ENCODE results near the gene PTCD1. TPM values are rescaled to one million over a fixed set of nuclear protein-coding genes. Genes with fewer than 3 reads are reported as not detected.

The PTCD1 gene
- total and polyA plus RNA-seq, 9 of the 15 experiments (the other 6 are each of a cell fraction or from before 2014, with no cell fraction given): 0.46 to 17.1 (median 6.2) TPM

GRCh38 chr7:99408379-99409191, 30.0 kb downstream of the PTCD1 start, which contains the start of the genes BUD31 and PDAP1:
BUD31 (plus strand) TSS chr7:99408969; CDS start chr7:99411093, 2,124 bp downstream.
PDAP1 (minus strand) TSS chr7:99408597; CDS start chr7:99408548, 49 bp downstream.
- Histone ChIP-seq H3K4me3 (peak within 1 kb of the TSS; percentile 97), H3K9me1 (ENCODE audit: control insufficient read depth, insufficient read depth, low read length) (no peaks in the 10 kb centered on the region), H3K36me3 (ENCODE audit: control insufficient read depth, insufficient read depth, low read length) (peaks cover 75% of the 10 kb centered on the region), H3K9ac (ENCODE audit: insufficient read depth in 1 of 2, low read depth in 2 of 2, low read length in 2 of 2) (peak within 1 kb of the TSS; percentile 97 to 100), H3K79me2 (ENCODE audit: control insufficient read depth, insufficient read depth, low read length) (peaks cover 81% of the 10 kb centered on the region), H3K4me2 (ENCODE audit: insufficient read depth, low read length) (peak within 1 kb of the TSS; percentile 99), H4K20me1 (replicated peaks; ENCODE audit: control insufficient read depth, insufficient read depth, low read length) (peaks cover 34% of the 10 kb centered on the region), H3K4me1 (replicated peaks in 1 of 2; ENCODE audit: control insufficient read depth in 2 of 2, insufficient read depth in 2 of 2, low read length in 2 of 2) (peaks cover 20% of the 10 kb centered on the region in 2 experiments; a peak in 4 of 5 replicates), H3K27ac (ENCODE audit: extremely low read depth, low read depth, low read length) (peak within 1 kb of the TSS; percentile 100), H3K9me3 (replicated peaks; ENCODE audit: control insufficient read depth, insufficient read depth, low read depth, low read length) (no peaks in the 10 kb centered on the region), H3K27me3 (ENCODE audit: control insufficient read depth in 2 of 2, insufficient read depth in 2 of 2, low read length in 2 of 2) (no peaks in the 10 kb centered on the region), H2AFZ (ENCODE audit: low read depth, low read length) (peak within 1 kb of the TSS; percentile 100)
- peak; percentile 91 for ATAC-seq
- CTCF ChIA-PET (ENCODE audit: low intra/inter-chr PET ratio): no interaction called here
- peak; percentile 92 to 98 (median 96) for DNase-seq (ENCODE audit: extremely low read depth in 1 of 4, low spot score in 3 of 4)
- in situ Hi-C loops (cut with MboI) (no loop called here), intact Hi-C loops (cut with micrococcal nuclease) (loop anchor here (2.0 kb wide), 1 partner anchor 34 kb away; the partner anchor contains the start of gene ARPC1B)
- POLR2A ChIA-PET: interaction anchor here (0.6 to 4.4 kb wide), 26 partner anchors 9 to 652 kb away, joined by 3 to 53 read pairs (median 4); partner anchors contain the start of genes ATP5MF, CPSF4, PTCD1 and ZNF655
- BruUV-seq (replicated peaks): no TSS peak
- WGBS (ENCODE audit: insufficient coverage, low coverage, missing lambda C conversion rate): 1% methylated on average over 72 of the region's 72 CpGs
- FAIRE-seq: peak; percentile 99
- TF ChIP-seq CHD1 (IDR thresholded peaks at IDR 0.05; ENCODE audit: low read length): no peak
- TF ChIP-seq BCOR (IDR thresholded peaks at IDR 0.05): no peak; the same call in 1 of the 2 replicates
- peak; percentile 81 for TF ChIP-seq KDM5B (IDR thresholded peaks at IDR 0.05; ENCODE audit: insufficient replicate concordance, low read depth, low read length)
- TF ChIP-seq ZNF644 (tag; IDR thresholded peaks at IDR 0.05; ENCODE audit: low read depth): peak; percentile 75; the same call in 1 of the 2 replicates
- peak; percentile 98 for TF ChIP-seq RBFOX2 (IDR thresholded peaks at IDR 0.05; ENCODE audit: low read depth, low read length)
- peak; percentile 55; the same call in 1 of the 2 replicates for TF ChIP-seq ZBTB26 (CRISPR knock-in tag; IDR thresholded peaks at IDR 0.05)
- TF ChIP-seq HDGF (IDR thresholded peaks at IDR 0.05): no peak
- TF ChIP-seq FIP1L1 (IDR thresholded peaks at IDR 0.05; ENCODE audit: low read depth, low read length, poor library complexity, severe bottlenecking): peak; percentile 92
- no peak; the same call in 1 of the 2 replicates for TF ChIP-seq ZNF24 (IDR thresholded peaks at IDR 0.05)
- no peak for TF ChIP-seq ZNF592 (IDR thresholded peaks at IDR 0.05)
- TF ChIP-seq ZNF165 (CRISPR knock-in tag; IDR thresholded peaks at IDR 0.05; ENCODE audit: borderline replicate concordance): no peak
- TF ChIP-seq ZNF766 (CRISPR knock-in tag; conservative IDR thresholded peaks at IDR 0.05): peak; percentile 79
- peak; percentile 100 for TF ChIP-seq CEBPB (tag; IDR thresholded peaks at IDR 0.05)
- no peak for TF ChIP-seq ZNF121 (CRISPR knock-in tag; conservative IDR thresholded peaks at IDR 0.05)
- peak; percentile 63 for TF ChIP-seq PKNOX1 (IDR thresholded peaks at IDR 0.05)
- TF ChIP-seq HIVEP1 (CRISPR knock-in tag; IDR thresholded peaks at IDR 0.05): 0 out of 2 replicates have a peak, but pooled peaks have one; percentile 2
